GM18951 (cell line): ENCODE data around the gene BBS1.
"Not testable (repeated sequence)": the region's sequence is repeated elsewhere in the genome, so short reads cannot be mapped to it uniquely, and the experiment has no call there.

Source experiments
- POLR2A ChIP-seq: IDR thresholded peaks from 4 replicates; pipeline ENCODE4 v1.6.1; 2011; ENCODE audit warnings: mild to moderate bottlenecking; ENCODE audit not compliant: insufficient read length, insufficient read depth; ENCODE audit errors: extremely low read depth
- in situ Hi-C: fragments of 300-500 bp; cut with MboI; formaldehyde crosslinking; loops from one replicate; pipeline ENCODE4 v1.12.0; 2022; ENCODE audit warnings: low sequenced_read_pairs, mixed read lengths, inconsistent platforms; ENCODE audit not compliant: unreplicated experiment

Gene BBS1

GRCh38 chr11:66510271-66510989, at the start of gene BBS1:
Gene BBS1, plus strand, starts transcription at chr11:66510635. Its CDS starts 25 bp downstream, at chr11:66510660.
- TF ChIP-seq POLR2A: peak; percentile 54
- in situ Hi-C loops: no loop called here

- no peak for TF ChIP-seq POLR2A
- in situ Hi-C loops: no loop called here
These were observed 48.4 kb upstream of the BBS1 start for GRCh38 chr11:66462010-66462409.

- in situ Hi-C loops: no loop called here
- no peak for TF ChIP-seq POLR2A
These were observed 47.5 kb upstream of the BBS1 start for GRCh38 chr11:66462911-66463310.

GRCh38 chr11:66464116-66464515, 46.3 kb upstream of the BBS1 start:
- in situ Hi-C loops: not testable (repeated sequence)

- in situ Hi-C loops: no loop called here
- TF ChIP-seq POLR2A: no peak
These were observed 45.5 kb upstream of the BBS1 start for GRCh38 chr11:66464916-66465315.

GRCh38 chr11:66465373-66466224, 44.8 kb upstream of the BBS1 start:
- in situ Hi-C loops: no loop called here
- no peak for TF ChIP-seq POLR2A

GRCh38 chr11:66466225-66467033, 44.0 kb upstream of the BBS1 start, which contains the start of gene PELI3:
Gene PELI3, plus strand, starts transcription at chr11:66466905. Its CDS starts 1,224 bp downstream, at chr11:66468129.
- peak; percentile 33 for TF ChIP-seq POLR2A
- in situ Hi-C loops: no loop called here

GRCh38 chr11:66467034-66467659, 43.3 kb upstream of the BBS1 start:
- TF ChIP-seq POLR2A: no peak
- in situ Hi-C loops: no loop called here

- no peak for TF ChIP-seq POLR2A
- in situ Hi-C loops: no loop called here
These were observed 42.7 kb upstream of the BBS1 start for GRCh38 chr11:66467756-66468155.

GRCh38 chr11:66468691-66469090, 41.7 kb upstream of the BBS1 start:
- no peak for TF ChIP-seq POLR2A
- in situ Hi-C loops: no loop called here

GRCh38 chr11:66469441-66469840, 41.0 kb upstream of the BBS1 start:
- in situ Hi-C loops: no loop called here
- no peak for TF ChIP-seq POLR2A

GRCh38 chr11:66470015-66470414, 40.4 kb upstream of the BBS1 start:
- TF ChIP-seq POLR2A: no peak
- in situ Hi-C loops: no loop called here

GRCh38 chr11:66471142-66471541, 39.3 kb upstream of the BBS1 start:
- in situ Hi-C loops: no loop called here

More at GRCh38 chr11:66471142-66471541, 39.3 kb upstream of the BBS1 start:
- TF ChIP-seq POLR2A: no peak
